Stimulated activated CD4-positive, alpha-beta T cell treated with anti-CD3 and anti-CD28 coated beads, Interleukin-12 subunit alpha, Interleukin-12 subunit beta, amount 100 ng/mL, for 4 hours (primary cell): ENCODE results near the gene NLK.
"Not testable (repeated sequence)": the region's sequence is repeated elsewhere in the genome, so short reads cannot be mapped to it uniquely, and the experiment has no call there.

Experiments used
- DNase-seq: peaks from one replicate; pipeline ENCODE4 v3.0.0-alpha.2; 2020

NLK gene

DNA sequence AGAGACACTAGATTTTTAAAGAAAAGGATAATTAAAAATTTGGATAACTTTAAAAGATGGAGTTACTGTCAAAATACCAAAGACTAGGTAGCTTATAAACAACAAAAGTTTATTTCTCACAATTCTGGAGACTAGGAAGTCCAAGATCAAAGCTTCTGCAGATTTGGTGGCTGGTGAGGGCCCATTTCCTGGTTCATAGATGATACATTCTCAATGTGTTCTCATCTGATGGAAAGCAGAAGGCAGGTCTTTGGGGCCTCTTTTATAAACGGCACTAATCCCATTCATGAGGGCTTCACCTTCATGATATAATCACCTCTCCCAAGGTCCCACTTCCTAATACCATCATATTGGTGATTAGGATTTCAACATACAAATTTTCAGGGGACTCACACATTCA lies 33.7 kb downstream of the NLK start:
- no peak for DNase-seq

DNA sequence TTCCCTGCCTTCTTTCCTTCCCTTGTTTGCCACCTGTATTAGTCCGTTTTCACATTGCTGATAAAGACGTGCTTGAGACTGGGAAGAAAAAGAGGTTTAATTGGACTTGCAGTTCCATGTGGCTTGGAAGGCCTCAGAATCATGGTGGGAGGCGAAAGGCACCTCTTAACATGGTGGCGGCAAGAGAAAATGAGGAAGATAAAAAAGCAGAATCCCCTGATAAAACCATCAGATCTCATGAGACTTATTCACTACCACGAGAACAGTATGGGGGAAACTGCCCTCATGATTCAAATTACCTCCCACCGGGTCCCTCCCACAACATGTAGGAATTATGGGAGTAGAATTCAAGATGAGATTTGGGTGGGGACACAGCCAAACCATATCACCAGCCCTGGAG lies 34.7 kb downstream of the NLK start:
- DNase-seq = not testable (repeated sequence)

DNA sequence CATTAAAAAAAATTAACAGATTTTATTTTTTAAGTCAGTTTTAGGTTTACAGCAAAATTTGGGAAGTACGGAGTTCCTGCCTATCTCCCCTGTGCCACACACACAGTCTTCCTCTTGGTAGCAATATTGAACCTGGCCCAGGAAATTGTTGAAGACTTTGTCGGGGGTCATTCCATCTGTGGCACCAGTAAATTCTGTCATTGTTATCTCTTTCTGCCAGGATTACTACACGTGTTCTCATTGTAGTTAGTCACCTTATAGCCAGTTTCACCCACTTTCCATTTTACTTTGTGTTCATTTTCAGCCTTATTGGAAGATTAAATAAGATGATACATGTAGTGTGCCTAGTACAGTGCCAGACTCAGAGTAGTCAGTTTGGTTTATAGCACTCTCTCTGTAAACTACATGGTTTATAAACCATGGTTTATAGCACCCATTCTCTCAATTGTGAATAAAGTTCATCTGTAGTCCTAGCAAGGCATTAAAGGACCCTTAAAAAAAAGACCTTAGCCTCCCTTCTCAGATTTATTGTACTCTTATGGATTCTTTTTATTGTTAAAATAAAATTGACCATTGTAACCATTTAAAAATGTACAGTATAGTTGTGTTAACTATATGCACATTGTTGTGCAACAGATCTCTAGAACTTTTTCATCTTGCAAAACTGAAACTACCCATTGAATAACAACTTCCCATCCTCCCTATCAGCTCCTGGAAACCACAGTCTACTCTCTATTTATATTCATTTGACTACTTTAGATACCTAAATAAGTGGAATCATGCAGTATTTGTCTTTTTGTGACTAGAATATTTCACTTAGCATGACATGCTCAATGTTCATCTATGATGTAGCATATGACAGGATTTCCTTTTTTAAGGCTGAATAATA lies 36.1 kb downstream of the NLK start:
- DNase-seq = no peak

DNA sequence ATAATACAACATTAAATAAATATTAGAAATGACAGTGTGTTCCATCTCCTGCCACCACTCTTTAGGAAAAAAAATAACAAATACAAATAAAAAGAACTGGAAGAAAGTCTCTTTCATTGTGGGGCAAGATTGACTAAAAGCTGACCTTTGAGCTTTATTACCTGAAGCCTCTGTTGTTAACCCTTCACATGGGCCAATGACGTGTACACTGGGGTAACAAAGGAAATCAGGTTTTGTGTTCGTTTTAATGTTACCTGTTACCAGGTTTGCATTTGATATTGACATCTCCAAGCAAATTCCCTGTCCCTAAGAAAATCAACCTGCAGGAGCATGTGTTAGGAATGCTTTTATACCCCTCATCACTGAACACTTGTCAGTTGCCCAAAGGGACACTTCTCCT lies 39.0 kb downstream of the NLK start:
- no peak for DNase-seq

DNA sequence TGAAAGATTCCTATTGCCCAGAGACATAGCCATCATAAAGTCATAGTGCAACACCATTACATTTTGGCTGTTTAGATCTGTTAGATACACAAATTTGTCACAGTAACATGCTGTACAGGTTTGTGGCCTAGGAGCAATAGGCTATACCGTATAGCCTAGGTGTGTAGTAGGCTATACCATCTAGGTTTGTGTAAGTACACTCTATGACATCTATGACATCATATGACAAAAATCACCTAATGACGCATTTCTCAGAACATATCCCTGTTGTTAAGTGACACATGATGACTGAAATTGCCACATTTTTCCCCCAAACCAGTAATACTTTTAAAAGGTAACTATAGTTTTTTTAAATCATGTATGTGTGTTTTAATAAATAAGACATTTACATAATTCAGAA lies 43.3 kb downstream of the NLK start:
- DNase-seq = no peak

DNA sequence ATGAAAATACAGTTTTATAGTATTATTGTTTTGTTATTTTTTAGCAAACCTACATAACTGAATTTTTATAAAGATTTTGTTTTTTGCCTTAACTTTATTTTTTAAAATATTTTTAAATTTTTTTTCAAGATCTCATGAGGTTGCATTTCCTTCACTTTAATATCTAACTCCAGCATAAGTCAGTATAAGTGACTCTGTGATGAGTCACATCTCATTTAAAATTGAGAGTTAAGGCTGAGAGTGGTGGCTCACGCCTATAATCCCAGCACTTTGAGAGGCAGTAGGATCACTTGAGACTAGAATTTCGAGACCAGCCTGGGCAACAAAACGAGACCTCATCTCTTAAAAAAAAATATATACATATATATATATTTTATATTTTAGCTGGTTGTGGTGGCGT lies 44.0 kb downstream of the NLK start:
- no peak for DNase-seq

DNA sequence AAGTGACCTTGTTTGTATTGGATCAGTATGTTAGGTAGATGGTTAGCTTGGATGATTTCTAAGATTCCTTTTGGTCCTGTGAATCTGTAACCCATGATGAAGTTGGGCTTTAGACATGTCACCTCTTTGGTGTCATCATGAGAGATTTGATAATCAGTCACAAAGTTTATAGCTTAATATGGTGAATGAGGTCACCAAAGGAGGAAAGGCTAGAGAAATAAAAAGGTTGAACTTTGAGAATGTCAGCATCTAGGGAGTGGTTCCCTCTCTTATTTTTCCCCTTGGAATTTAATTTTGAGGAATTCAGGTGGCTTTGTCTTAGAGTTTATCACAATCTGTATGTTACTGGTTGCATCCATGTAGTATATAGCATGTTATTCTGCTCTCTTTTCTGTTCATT lies 45.3 kb downstream of the NLK start:
- DNase-seq = no peak

DNA sequence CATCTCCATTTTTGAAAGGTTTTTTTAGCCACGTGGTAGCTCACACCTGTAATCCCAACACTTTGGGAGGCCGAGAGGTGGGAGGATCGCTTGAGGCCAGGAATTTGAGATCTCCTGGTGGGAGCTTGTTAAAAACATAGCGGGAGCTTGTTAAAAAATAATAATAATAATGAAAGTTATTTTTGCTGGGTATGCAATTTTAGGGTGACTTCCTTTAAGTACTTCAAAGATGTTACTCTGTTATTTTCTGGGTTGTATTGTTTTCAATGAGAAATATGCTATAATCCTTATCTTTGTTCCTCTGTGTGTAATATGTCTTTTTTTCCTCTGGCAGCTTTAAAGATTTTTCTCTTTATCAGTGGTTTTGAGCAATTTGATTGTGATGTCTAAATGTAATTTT lies 48.1 kb downstream of the NLK start:
- no peak for DNase-seq

DNA sequence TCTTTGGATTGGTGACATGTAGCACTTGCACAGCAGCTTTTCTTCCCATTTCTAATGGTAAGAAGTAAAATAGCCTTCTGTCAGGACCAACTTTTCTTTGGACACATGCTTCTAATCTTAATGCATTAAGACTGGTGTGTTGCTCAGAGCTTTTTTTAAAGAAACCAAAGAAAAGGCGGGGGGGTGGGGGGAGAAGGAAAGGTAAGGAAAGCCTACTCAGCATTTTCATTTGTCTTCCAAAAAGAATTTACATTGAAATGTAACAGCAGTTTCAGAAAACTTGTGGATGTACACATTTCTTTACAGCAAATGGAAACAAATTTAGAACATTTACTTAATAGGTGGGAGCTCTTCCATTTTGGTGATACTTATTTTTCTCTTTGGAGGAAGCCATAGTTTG lies 49.6 kb downstream of the NLK start:
- DNase-seq = no peak

DNA sequence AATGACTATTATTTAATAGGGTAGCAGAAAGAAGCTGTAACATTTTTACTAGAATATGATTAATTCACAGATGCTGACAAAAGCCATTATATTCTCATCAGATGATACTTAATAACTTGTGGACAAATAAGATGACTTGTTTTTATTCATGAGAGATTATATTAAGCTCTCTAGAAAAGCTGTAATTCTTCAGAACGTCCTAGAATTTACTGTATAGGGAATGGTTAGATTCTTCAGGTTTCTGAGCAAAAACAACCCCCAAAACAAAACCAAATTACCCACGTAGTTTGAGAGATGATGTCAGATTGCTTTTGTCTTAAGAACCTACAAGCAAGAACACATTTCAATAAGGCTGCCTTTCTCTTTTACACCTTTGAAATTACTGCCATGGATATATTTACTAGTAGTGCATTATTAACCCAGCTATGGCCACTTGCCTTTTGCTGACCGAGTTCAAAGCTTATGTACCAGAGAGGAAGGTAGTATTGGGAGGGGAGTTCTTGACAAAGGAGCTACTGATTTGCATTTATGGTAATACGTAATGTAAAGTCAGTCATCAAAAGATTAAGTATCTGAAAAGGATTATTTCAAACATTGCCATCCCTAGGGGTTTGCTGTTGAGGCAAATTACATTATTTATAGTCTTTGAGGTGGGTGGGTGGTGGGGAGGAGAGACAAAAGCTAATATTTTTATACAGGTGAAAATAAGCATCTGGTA lies 51.7 kb downstream of the NLK start:
- DNase-seq = no peak

DNA sequence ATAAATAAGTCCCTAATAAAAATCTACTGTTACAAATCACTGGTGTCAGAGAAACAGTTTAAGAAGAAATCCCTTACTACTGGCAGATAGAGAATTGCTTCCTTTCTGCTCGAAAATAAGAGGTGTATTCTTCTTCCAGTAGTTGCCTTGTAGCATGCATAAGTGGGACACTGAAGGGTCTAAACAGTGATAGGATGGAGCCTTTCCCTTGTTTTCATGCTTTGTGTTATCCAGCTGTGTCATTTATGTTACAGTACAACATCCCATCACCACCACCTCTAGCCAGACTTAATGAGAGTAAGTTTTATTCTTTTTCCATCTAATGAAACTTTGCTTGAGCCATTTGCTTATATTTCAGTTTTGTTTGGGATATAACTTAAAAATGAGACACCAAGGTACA lies 54.3 kb downstream of the NLK start:
- no peak for DNase-seq

DNA sequence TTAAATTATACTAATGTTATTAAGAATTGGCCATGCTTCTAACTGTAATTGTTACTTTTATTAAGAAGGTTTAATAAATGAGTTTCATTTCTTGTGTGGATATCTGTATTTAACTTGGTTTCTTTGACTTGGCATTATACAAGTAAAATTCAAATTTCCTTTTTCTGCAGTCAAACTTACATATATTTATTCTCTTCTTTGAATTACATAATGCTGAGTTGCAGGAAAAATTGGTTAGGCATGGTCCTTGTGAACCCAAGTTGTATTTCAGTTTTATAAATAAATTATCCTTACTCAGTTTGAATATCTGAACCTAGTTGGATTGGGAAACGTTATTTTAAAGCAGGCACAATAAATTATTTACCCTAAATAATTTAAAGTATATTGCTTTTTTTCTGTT lies 54.8 kb downstream of the NLK start:
- no peak for DNase-seq

DNA sequence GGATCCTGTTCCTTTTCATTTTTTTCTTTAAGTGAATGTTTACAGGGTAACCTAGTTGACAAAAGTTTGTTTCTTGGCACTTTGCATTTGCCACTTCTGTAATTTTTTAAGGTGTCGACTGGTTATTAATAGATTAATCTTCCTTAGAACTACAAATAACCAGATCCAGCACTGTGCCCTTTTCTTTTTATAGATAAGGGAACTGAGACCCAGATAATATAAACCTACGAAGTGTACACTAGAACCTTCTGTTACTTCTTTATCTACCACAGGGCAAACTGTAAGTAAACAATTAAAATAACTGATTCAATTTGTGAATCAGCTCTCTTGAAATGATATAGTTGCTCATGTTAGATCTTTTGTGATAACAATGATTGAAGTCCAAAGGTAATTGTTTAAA lies 55.4 kb downstream of the NLK start:
- DNase-seq = no peak

DNA sequence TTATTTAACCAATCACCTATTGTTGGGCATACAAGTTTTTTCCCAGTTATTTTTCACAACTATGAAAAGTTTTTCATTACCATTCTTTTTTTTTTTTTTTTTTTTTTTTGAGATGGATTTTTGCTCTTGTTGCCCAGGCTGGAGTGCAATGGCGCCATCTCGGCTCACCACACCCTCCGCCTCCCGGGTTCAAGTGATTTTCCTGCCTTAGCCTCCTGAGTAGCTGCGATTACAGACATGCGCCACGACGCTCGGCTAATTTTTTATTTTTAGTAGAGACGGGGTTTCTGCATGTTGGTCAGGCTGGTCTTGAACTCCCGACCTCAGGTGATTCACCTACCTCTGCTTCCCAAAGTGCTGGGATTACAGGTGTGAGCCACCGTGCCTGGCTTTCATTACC lies 56.1 kb downstream of the NLK start:
- not testable (repeated sequence) for DNase-seq

DNA sequence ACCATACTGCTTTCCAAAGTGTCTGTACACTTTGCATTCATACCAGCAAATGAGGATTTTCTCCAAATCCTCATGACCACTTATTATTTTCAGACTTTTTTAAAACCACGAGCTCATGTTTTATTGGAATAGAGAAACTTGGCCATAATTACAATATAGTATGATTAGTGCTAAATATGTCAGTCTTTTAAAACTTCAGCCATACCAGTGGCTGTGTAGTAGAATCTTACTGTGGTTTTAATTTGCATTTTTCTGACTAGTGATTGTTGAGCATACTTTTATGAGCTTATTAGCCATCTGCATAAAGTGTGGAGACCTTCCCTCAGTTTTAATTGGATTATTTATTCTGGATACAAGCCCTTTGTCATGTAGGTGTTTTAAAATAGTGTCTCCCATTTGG lies 57.8 kb downstream of the NLK start:
- no peak for DNase-seq

DNA sequence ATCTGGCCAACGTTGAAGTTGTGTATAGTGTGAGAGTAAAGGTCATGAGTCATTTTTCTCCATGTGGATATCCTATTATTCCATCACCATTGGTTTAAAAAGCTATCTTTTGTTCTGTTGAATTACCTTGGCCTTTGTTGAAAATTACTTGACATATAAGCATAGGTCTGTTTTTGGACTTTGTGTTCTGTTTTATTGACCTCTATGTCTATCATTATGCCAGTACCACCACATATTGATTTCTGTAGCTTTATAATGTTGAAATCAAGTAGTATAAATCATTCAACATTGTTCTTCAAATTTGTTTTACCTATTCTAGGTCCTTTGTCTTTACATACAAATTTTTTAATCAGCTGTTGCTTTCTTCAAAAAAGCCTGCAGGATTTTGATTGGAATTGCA lies 58.5 kb downstream of the NLK start:
- DNase-seq = no peak

DNA sequence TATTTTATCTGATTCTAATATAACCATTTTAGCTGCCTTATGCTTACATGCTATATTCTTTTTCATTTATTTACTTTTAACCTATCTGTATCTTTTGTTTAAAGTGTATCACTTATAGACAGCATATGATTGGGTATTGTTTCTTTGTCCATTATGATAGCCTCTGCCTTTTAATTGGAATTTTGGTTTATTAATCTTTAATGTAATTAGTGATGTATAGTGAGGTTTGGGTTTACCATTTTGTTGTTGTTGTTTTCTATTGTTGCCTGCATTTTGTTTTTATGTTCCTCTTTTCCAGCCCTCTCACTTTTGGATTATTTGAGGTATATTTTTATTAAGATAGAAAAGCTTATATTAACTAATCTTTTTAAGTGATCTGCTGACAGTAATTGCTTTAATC lies 59.4 kb downstream of the NLK start:
- no peak for DNase-seq

DNA sequence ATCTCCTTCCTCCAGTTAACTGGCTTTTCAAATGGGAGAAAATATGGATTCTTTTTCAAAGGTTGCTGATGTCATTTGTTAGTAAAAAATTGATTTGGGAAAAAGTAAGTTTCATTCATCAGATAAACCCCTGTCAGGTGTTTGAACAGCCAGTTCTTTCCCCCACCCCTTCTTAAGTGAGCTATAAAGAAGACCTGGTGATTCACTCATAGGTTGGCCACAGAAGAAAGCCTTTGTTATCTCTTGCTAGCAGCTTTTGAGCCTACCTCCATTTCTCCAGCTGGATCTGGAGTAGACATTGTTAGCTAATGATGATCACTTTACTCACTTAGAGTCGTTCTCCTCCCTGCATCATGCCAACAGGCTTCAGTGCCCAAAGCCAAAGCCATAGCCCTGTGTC lies 63.0 kb downstream of the NLK start:
- DNase-seq = no peak

DNA sequence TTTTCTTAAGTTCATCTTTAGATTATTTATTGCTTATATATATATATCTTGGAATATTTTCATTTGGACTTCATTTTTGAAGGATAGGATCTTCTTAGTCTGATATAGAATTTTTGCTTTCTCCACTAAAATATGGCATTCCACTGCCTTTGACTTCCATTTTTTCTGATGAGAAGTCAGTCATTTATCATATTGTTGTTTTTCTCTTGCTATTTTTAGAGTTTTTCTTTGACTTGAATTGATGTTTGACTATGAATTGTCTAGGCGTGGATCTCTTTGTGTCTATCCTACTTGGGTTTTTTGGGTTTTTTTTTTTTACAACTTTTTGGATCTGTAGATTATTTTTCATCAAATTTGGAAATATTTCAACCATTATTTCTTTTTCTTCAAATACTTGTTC lies 67.7 kb downstream of the NLK start:
- DNase-seq = no peak

DNA sequence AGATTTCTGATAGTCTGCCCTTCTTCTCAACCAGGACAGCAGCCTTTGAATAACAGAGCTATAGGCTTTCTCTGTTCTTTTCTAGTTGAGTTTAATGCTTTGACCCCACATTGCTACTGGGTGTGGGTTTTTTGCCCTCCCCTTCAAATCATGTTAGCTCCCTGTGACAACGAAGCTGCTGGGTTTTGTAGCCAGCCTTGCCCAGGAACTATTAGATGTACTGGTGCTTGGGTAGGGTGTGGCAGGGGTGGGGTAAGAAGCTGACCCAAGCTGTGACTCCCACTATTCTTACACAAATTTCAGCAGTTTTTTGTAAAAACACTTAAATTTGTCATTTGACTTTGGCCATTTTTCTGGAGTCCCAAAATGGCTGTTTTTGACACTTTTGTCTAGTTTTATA lies 69.7 kb downstream of the NLK start:
- DNase-seq = no peak

DNA sequence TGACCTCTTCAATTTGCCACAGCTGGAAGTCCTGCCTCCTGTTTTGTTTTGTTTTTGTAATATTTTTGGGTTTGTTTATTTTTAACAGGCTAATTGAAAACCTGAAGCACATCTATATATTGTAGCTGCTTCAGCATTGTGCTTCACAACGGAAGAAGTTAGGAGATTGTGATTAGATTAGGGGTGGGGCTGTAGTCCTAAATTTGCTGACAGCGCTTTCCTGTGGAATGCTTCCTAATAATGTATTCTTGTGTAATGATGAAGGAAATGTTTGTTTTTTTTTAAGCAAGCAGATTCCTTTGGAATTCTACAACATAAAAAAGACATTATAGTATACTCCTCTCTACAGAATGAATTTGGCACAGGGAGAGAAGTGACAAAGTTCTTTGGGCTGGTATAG lies 70.1 kb downstream of the NLK start:
- DNase-seq = no peak

DNA sequence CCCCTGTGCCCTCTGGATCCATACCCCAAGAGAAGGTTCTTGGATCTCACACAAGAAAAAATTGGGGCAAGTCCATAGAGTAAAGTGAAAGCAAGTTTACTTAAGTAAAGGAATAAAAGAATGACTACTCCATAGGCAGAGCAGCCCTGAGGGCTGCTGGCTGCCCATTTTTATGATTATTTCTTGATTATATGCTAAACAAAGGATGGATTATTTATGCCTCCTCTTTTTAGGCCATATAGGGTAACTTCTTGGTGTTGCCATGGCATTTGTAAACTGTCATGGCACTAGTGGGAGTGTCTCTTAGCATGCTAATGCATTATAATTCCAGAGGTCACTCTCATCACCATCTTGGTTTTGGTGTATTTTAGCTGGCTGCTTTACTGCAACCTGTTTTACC lies 70.8 kb downstream of the NLK start:
- DNase-seq = no peak

DNA sequence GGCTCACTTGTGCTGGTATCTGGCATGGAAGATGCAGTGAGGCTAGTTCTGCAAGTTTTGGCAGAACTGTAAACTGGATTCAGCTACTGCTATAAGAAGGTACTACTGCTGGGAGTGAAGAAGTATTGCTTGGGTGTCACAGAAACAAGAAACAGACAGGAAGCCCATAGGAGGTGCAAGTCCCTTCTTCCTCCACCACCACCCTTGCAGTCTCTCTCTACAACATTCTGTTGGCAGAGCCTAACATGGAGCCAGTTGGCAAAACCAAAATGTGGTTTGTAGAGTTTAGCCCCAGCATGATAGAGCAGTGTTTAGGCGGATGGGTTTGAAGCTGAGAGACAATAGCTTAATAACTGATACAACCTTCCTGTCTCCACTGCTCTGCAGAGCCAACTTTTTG lies 72.6 kb downstream of the NLK start:
- no peak for DNase-seq

DNA sequence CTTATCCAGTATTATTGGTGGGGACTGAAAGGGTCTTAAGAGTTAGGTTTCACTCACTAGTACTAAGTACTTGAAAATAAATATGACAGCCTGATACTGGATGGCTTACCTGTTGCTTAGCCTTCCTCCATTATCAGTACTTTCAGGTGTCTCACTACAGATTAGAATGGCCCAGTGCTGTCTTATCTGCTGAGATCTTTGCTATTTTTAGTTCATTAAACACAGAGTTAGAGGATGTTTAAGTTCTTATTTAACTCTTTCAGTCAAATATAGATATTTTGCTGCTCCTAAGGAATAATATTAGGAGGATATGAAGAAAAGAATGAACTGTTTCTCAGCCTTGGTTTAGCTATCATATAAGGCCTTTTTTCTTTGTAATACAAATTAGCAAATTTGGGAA lies 74.8 kb downstream of the NLK start:
- no peak for DNase-seq

DNA sequence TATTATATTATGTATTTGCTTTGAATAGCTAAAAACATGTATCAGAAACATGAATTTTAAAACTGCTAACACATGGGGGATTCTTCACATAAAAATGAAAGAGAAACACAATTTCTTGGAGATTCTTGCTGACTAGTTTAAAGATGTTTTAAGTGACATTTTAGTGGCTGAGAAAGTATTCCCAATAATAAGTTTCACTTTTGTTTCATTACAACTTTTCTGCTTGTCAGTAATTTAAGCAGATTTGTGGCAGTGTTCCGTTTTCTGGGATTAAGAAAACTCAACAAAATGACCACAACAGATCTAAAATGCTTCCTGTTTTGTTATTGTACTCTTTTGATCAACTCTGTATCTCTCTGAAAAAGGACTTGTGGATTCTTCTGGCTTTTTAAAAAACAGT lies 75.9 kb downstream of the NLK start:
- no peak for DNase-seq
